Fibroblast of upper back skin (primary cell): ENCODE results near the gene DNASE1L3.

ENCODE experiments used
- DNase-seq: peaks from one replicate; pipeline ENCODE4 v3.0.0-alpha.2; 2013

Gene DNASE1L3

GRCh38 chr3:58200121-58200709 is 10.6 kb downstream of the DNASE1L3 start:
- DNase-seq, result no peak

GRCh38 chr3:58198804-58199203 is 12.0 kb downstream of the DNASE1L3 start:
- no peak for DNase-seq

GRCh38 chr3:58198362-58198761 is 12.4 kb downstream of the DNASE1L3 start:
- DNase-seq, result no peak

GRCh38 chr3:58197588-58197987 is 13.2 kb downstream of the DNASE1L3 start:
- no peak for DNase-seq

GRCh38 chr3:58193682-58194407 is 16.9 kb downstream of the DNASE1L3 start:
- no peak for DNase-seq

GRCh38 chr3:58192069-58192468 is 18.7 kb downstream of the DNASE1L3 start:
- DNase-seq, result no peak

- DNase-seq, result no peak
These were observed 19.3 kb downstream of the DNASE1L3 start for GRCh38 chr3:58191361-58191991.

GRCh38 chr3:58190882-58191281 is 19.9 kb downstream of the DNASE1L3 start:
- no peak for DNase-seq

GRCh38 chr3:58190291-58190690 is 20.5 kb downstream of the DNASE1L3 start:
- no peak for DNase-seq

- no peak for DNase-seq
These were observed 21.1 kb downstream of the DNASE1L3 start for GRCh38 chr3:58189691-58190090.

- no peak for DNase-seq
These were observed 21.8 kb downstream of the DNASE1L3 start for GRCh38 chr3:58188921-58189451.

GRCh38 chr3:58188173-58188564 is 22.6 kb downstream of the DNASE1L3 start:
- no peak for DNase-seq

- DNase-seq, result no peak
These were observed 25.8 kb downstream of the DNASE1L3 start for GRCh38 chr3:58184982-58185360.

GRCh38 chr3:58184309-58184981 is 26.3 kb downstream of the DNASE1L3 start:
- no peak for DNase-seq

GRCh38 chr3:58183891-58184290 is 26.9 kb downstream of the DNASE1L3 start:
- DNase-seq, result no peak

- no peak for DNase-seq
These were observed 27.6 kb downstream of the DNASE1L3 start for GRCh38 chr3:58183221-58183620.

- DNase-seq, result no peak
These were observed 29.7 kb downstream of the DNASE1L3 start for GRCh38 chr3:58180940-58181587.

- no peak for DNase-seq
These were observed 30.5 kb downstream of the DNASE1L3 start for GRCh38 chr3:58180099-58180880.

- no peak for DNase-seq
These were observed 31.3 kb downstream of the DNASE1L3 start for GRCh38 chr3:58179235-58180098.

- DNase-seq, result no peak
These were observed 32.1 kb downstream of the DNASE1L3 start for GRCh38 chr3:58178528-58179234.
